Amniotic epithelial cell (primary cell): ENCODE data around the gene YPEL4.
"Not testable (repeated sequence)": the region's sequence is repeated elsewhere in the genome, so short reads cannot be mapped to it uniquely, and the experiment has no call there.

Experiments
- DNase-seq: peaks from one replicate; pipeline ENCODE4 v3.0.0-alpha.2; 2010; ENCODE audit warnings: low read depth

The YPEL4 gene

GRCh38 chr11:57649826-57650738 is at the start of gene YPEL4:
Gene YPEL4, minus strand, starts transcription at chr11:57649912. Its CDS starts 2,805 bp downstream, at chr11:57647107.
- DNase-seq, result peak; percentile 80

GRCh38 chr11:57698843-57699365 is 49.2 kb upstream of the YPEL4 start:
- DNase-seq, result no peak

- DNase-seq, result not testable (repeated sequence)
These were observed 40.8 kb upstream of the YPEL4 start for GRCh38 chr11:57690474-57690873.

- DNase-seq, result no peak
These were observed 31.5 kb upstream of the YPEL4 start for GRCh38 chr11:57681168-57681567.

- peak; percentile 15 for DNase-seq
These were observed 30.8 kb upstream of the YPEL4 start for GRCh38 chr11:57680552-57680874.

GRCh38 chr11:57679396-57679795 is 29.7 kb upstream of the YPEL4 start:
- no peak for DNase-seq

GRCh38 chr11:57675176-57675941 is 25.6 kb upstream of the YPEL4 start:
- DNase-seq, result no peak

- peak; percentile 17 for DNase-seq
These were observed 24.5 kb upstream of the YPEL4 start for GRCh38 chr11:57674251-57674650.

GRCh38 chr11:57668434-57668782 is 18.7 kb upstream of the YPEL4 start:
- DNase-seq, result no peak

- peak; percentile 99 for DNase-seq
These were observed 18.2 kb upstream of the YPEL4 start, which contains the start of gene ZDHHC5 for GRCh38 chr11:57667736-57668433. Gene ZDHHC5, plus strand, starts transcription at chr11:57668114. Its CDS starts 4,977 bp downstream, at chr11:57673091.

GRCh38 chr11:57667117-57667735 is 17.5 kb upstream of the YPEL4 start:
- DNase-seq, result peak; percentile 99

GRCh38 chr11:57663975-57664374 is 14.3 kb upstream of the YPEL4 start:
- DNase-seq, result no peak

GRCh38 chr11:57662893-57663292 is 13.2 kb upstream of the YPEL4 start:
- no peak for DNase-seq

- no peak for DNase-seq
These were observed 10.0 kb upstream of the YPEL4 start for GRCh38 chr11:57659669-57660068.

- no peak for DNase-seq
These were observed 8.3 kb upstream of the YPEL4 start for GRCh38 chr11:57658023-57658361.

- peak; percentile 98 for DNase-seq
These were observed 7.7 kb upstream of the YPEL4 start, which contains the start of gene CLP1 for GRCh38 chr11:57657194-57658022. Gene CLP1, plus strand, starts transcription at chr11:57657762. Its CDS starts 1,715 bp downstream, at chr11:57659477.

- no peak for DNase-seq
These were observed 7.1 kb upstream of the YPEL4 start for GRCh38 chr11:57656885-57657193.

- no peak for DNase-seq
These were observed 3.5 kb upstream of the YPEL4 start for GRCh38 chr11:57653163-57653562.

GRCh38 chr11:57652662-57653061 is 3.0 kb upstream of the YPEL4 start:
- no peak for DNase-seq

GRCh38 chr11:57652230-57652629 is 2.5 kb upstream of the YPEL4 start:
- not testable (repeated sequence) for DNase-seq

- DNase-seq, result no peak
These were observed 1.7 kb upstream of the YPEL4 start for GRCh38 chr11:57651408-57651807.
